ENCODE measurements around the gene SH2D3C. TPM values are rescaled to one million over a fixed set of nuclear protein-coding genes. Genes with fewer than 3 reads are reported as not detected.

Gene SH2D3C
- total and polyA plus RNA-seq, 9 of the 15 experiments (the other 6 are each of a cell fraction or from before 2014, with no cell fraction given): 0.03 to 1.2 (median 0.22) TPM; not detected in 1

- Histone ChIP-seq H3K27ac (ENCODE audit: extremely low read depth, low read depth, low read length) (no peak overlapping the region), H3K9me1 (ENCODE audit: control insufficient read depth, insufficient read depth, low read length) (no peaks in the 10 kb centered on the region), H3K9ac (ENCODE audit: insufficient read depth in 1 of 2, low read depth in 2 of 2, low read length in 2 of 2) (no peak overlapping the region), H3K36me3 (ENCODE audit: control insufficient read depth, insufficient read depth, low read length) (no peaks in the 10 kb centered on the region), H3K27me3 (ENCODE audit: control insufficient read depth in 2 of 2, insufficient read depth in 2 of 2, low read length in 2 of 2) (peaks cover 2 to 41% of the 10 kb centered on the region in 2 experiments; a peak in 3 of 5 replicates), H3K79me2 (ENCODE audit: control insufficient read depth, insufficient read depth, low read length) (no peaks in the 10 kb centered on the region), H3K9me3 (replicated peaks; ENCODE audit: control insufficient read depth, insufficient read depth, low read depth, low read length) (no peaks in the 10 kb centered on the region), H3K4me2 (ENCODE audit: insufficient read depth, low read length) (no peak overlapping the region), H3K4me3 (no peak overlapping the region), H2AFZ (ENCODE audit: low read depth, low read length) (no peak overlapping the region), H4K20me1 (replicated peaks; ENCODE audit: control insufficient read depth, insufficient read depth, low read length) (peaks cover 23% of the 10 kb centered on the region), H3K4me1 (replicated peaks in 1 of 2; ENCODE audit: control insufficient read depth in 2 of 2, insufficient read depth in 2 of 2, low read length in 2 of 2) (peaks cover 4 to 24% of the 10 kb centered on the region in 2 experiments; a peak in 4 of 5 replicates)
- no TSS peak for BruUV-seq (replicated peaks)
- TF ChIP-seq MAX (CRISPR knock-in tag; IDR thresholded peaks at IDR 0.05): 0 out of 2 replicates have a peak, but pooled peaks have one; percentile 14
- TF ChIP-seq DACH1 (IDR thresholded peaks at IDR 0.05; ENCODE audit: partially characterized antibody): no peak
- peak; percentile 36 for TF ChIP-seq ZFP36 (IDR thresholded peaks at IDR 0.05; ENCODE audit: low read depth, low read length, partially characterized antibody)
- ChIA-PET CTCF (ENCODE audit: low intra/inter-chr PET ratio) (no interaction called here), POLR2A (interaction anchor here (0.5 to 1.6 kb wide), 4 partner anchors 8 to 1255 kb away, joined by 3 to 6 read pairs (median 3); partner anchors contain the start of genes PTRH1 and TTC16)
- intact Hi-C loops (cut with micrococcal nuclease): no loop called here
- ATAC-seq (no peak), DNase-seq (ENCODE audit: extremely low read depth in 1 of 4, low spot score in 3 of 4) (no peak), FAIRE-seq (no peak)
- WGBS (ENCODE audit: insufficient coverage, low coverage, missing lambda C conversion rate): 9% methylated on average over 5 of the region's 8 CpGs
- in situ Hi-C loops (cut with MboI): loop anchor here (25.0 kb wide), 1 partner anchor 609 kb away; the partner anchor contains the start of gene URM1
Measured at GRCh38 chr9:127753622-127754021, 24.8 kb downstream of the SH2D3C start.

- Histone ChIP-seq H3K27ac (ENCODE audit: extremely low read depth, low read depth, low read length) (no peak overlapping the region), H3K9ac (ENCODE audit: insufficient read depth in 1 of 2, low read depth in 2 of 2, low read length in 2 of 2) (no peak overlapping the region), H3K4me3 (no peak overlapping the region), H2AFZ (ENCODE audit: low read depth, low read length) (no peak overlapping the region), H3K4me1 (replicated peaks in 1 of 2; ENCODE audit: control insufficient read depth in 2 of 2, insufficient read depth in 2 of 2, low read length in 2 of 2) (peaks cover 0 to 22% of the 10 kb centered on the region in 2 experiments; a peak in 2 of 5 replicates), H3K36me3 (ENCODE audit: control insufficient read depth, insufficient read depth, low read length) (no peaks in the 10 kb centered on the region), H3K9me3 (replicated peaks; ENCODE audit: control insufficient read depth, insufficient read depth, low read depth, low read length) (no peaks in the 10 kb centered on the region), H4K20me1 (replicated peaks; ENCODE audit: control insufficient read depth, insufficient read depth, low read length) (peaks cover 23% of the 10 kb centered on the region), H3K9me1 (ENCODE audit: control insufficient read depth, insufficient read depth, low read length) (no peaks in the 10 kb centered on the region), H3K79me2 (ENCODE audit: control insufficient read depth, insufficient read depth, low read length) (no peaks in the 10 kb centered on the region), H3K27me3 (ENCODE audit: control insufficient read depth in 2 of 2, insufficient read depth in 2 of 2, low read length in 2 of 2) (peaks cover 3 to 46% of the 10 kb centered on the region in 2 experiments; a peak in 3 of 5 replicates), H3K4me2 (ENCODE audit: insufficient read depth, low read length) (no peak overlapping the region)
- FAIRE-seq (no peak), ATAC-seq (no peak), DNase-seq (ENCODE audit: extremely low read depth in 1 of 4, low spot score in 3 of 4) (no peak)
- intact Hi-C loops (cut with micrococcal nuclease) (no loop called here), in situ Hi-C loops (cut with MboI) (loop anchor here (25.0 kb wide), 1 partner anchor 609 kb away; the partner anchor contains the start of gene URM1)
- ChIA-PET CTCF (ENCODE audit: low intra/inter-chr PET ratio) (no interaction called here), POLR2A (interaction anchor here (0.5 to 1.6 kb wide), 2 partner anchors 8 to 1256 kb away, joined by 3 to 6 read pairs; no protein-coding TSS in a partner anchor)
- WGBS (ENCODE audit: insufficient coverage, low coverage, missing lambda C conversion rate): 8% methylated on average over 8 of the region's 8 CpGs
- no TSS peak for BruUV-seq (replicated peaks)
- TF ChIP-seq CBFA2T2 (conservative IDR thresholded peaks at IDR 0.05): no peak
- no peak for TF ChIP-seq CBX8 (IDR thresholded peaks at IDR 0.05; ENCODE audit: borderline replicate concordance, extremely low read depth, low read depth, low read length, poor library complexity, severe bottlenecking)
- peak; percentile 18; the same call in 1 of the 2 replicates for TF ChIP-seq CBFA2T3 (IDR thresholded peaks at IDR 0.05)
- TF ChIP-seq ZBTB8A (IDR thresholded peaks at IDR 0.05; ENCODE audit: partially characterized antibody): no peak
- no peak for TF ChIP-seq ZNF586 (CRISPR knock-in tag; conservative IDR thresholded peaks at IDR 0.05)
- TF ChIP-seq ZNF518B (CRISPR knock-in tag; IDR thresholded peaks at IDR 0.05): no peak
- no peak for TF ChIP-seq MYBL2 (IDR thresholded peaks at IDR 0.05; ENCODE audit: low read depth)
- TF ChIP-seq MYBL2 (CRISPR knock-in tag; IDR thresholded peaks at IDR 0.05; ENCODE audit: borderline replicate concordance): no peak
- TF ChIP-seq EGR1 (conservative IDR thresholded peaks at IDR 0.05): peak; percentile 36; the same call in 1 of the 2 replicates
Measured at GRCh38 chr9:127753148-127753547, 25.3 kb downstream of the SH2D3C start.

All from K562 (cell line).